Right lobe of liver (tissue), 4 donors: ENCODE measurements around the gene DLG3.

ENCODE experiments used
- CTCF ChIP-seq, 4 donors: fragments of 200-600 bp in 3 of 4; fragments of 450-650 bp in 1 of 4; IDR thresholded peaks; one replicate each; pipeline versions ENCODE4 v1.5.1 to v1.8.0; 2016 to 2022; ENCODE audit warnings: antibody characterized with exemption in 4 of 4, mild to moderate bottlenecking in 2 of 4
- POLR2A ChIP-seq: fragments of 450-650 bp; IDR thresholded peaks from one replicate; pipeline ENCODE4 v1.6.1; 2017; ENCODE audit warnings: antibody characterized with exemption, mild to moderate bottlenecking
- donor health status: DM: no; HTN: no; CAD: no.
- donor health status: DM: no; HTN: no; CAD: no.
- donor health status: DM: no; HTN: yes; CAD: no.

GRCh38 chrX:70481471-70482270, 37.0 kb downstream of the DLG3 start:
- TF ChIP-seq CTCF (IDR thresholded peaks at IDR 0.05): no peak
- no peak for TF ChIP-seq POLR2A
